GM23338 (cell line): ENCODE results near the gene TSACC. TPM values are rescaled to one million over a fixed set of nuclear protein-coding genes. Genes with fewer than 3 reads are reported as not detected.
A peak's percentile ranks its signal among the peaks of the same experiment; 100 is the strongest.

Experiments
- ATAC-seq: fragments of 200-7000 bp; cut with Tn5 transposase; 3 replicates; pipeline ENCODE4 v1.9.1; 2020
- DNase-seq: peaks from one replicate; pipeline ENCODE4 v3.0.0-alpha.2; 2015; ENCODE audit warnings: low spot score
- H2AFZ ChIP-seq: fragments of 200-600 bp; sonication (generic); 2 replicates; pipeline ENCODE4 v1.8.0; 2016; ENCODE audit warnings: antibody characterized with exemption, mild to moderate bottlenecking, moderate library complexity
- H3F3A ChIP-seq: fragments of 200-600 bp; sonication (generic); replicated peaks from 2 replicates; pipeline ENCODE4 v1.8.0; 2017; ENCODE audit warnings: antibody characterized with exemption, mixed run types, low read depth
- H3K27ac ChIP-seq: fragments of 200-600 bp; sonication (generic); 2 replicates; pipeline ENCODE4 v1.6.1; 2016; ENCODE audit warnings: low read depth
- H3K27me3 ChIP-seq: fragments of 200-600 bp; sonication (generic); 2 replicates; pipeline ENCODE4 v1.8.0; 2016; ENCODE audit warnings: mild to moderate bottlenecking, mixed run types, moderate library complexity; ENCODE audit not compliant: insufficient read depth
- H3K36me3 ChIP-seq: fragments of 200-600 bp; sonication (generic); 2 replicates; pipeline ENCODE4 v1.8.0; 2016; ENCODE audit warnings: mild to moderate bottlenecking; ENCODE audit not compliant: insufficient read depth
- H3K4me1 ChIP-seq: fragments of 200-600 bp; sonication (generic); 2 replicates; pipeline ENCODE4 v1.8.0; 2016; ENCODE audit warnings: mild to moderate bottlenecking, moderate library complexity; ENCODE audit not compliant: insufficient read depth
- H3K4me2 ChIP-seq: fragments of 200-600 bp; sonication (generic); 2 replicates; pipeline ENCODE4 v1.7.1; 2017; ENCODE audit warnings: mixed run types
- H3K4me3 ChIP-seq: fragments of 200-600 bp; sonication (generic); 2 replicates; pipeline ENCODE4 v1.6.1; 2016; ENCODE audit warnings: mixed run types
- H3K79me2 ChIP-seq: fragments of 200-600 bp; sonication (generic); replicated peaks from 2 replicates; pipeline ENCODE4 v1.8.0; 2017; ENCODE audit warnings: mild to moderate bottlenecking; ENCODE audit not compliant: insufficient read depth
- H3K9me2 ChIP-seq: fragments of 200-600 bp; sonication (generic); 2 replicates; pipeline ENCODE4 v1.8.0; 2017; ENCODE audit not compliant: insufficient read depth
- H4K20me1 ChIP-seq: fragments of 200-600 bp; sonication (generic); replicated peaks from 2 replicates; pipeline ENCODE4 v1.8.0; 2017; ENCODE audit warnings: mild to moderate bottlenecking; ENCODE audit not compliant: insufficient read depth
- H3K27ac Mint-ChIP-seq: 2 replicates; pipeline ENCODE4 v1.8.0; 2020; ENCODE audit warnings: inconsistent platforms, mild to moderate bottlenecking, moderate library complexity, mixed read lengths
- H3K27me3 Mint-ChIP-seq: 3 replicates; pipeline ENCODE4 v1.8.0; 2022; ENCODE audit warnings: low read depth, mild to moderate bottlenecking, moderate library complexity, mixed read lengths, inconsistent platforms; ENCODE audit not compliant: insufficient read depth, poor library complexity
- H3K36me3 Mint-ChIP-seq: 3 replicates; pipeline ENCODE4 v1.8.0; 2021; ENCODE audit warnings: low read depth, mild to moderate bottlenecking, inconsistent platforms, moderate library complexity, mixed read lengths
- H3K4me1 Mint-ChIP-seq: 3 replicates; pipeline ENCODE4 v1.8.0; 2020; ENCODE audit warnings: mild to moderate bottlenecking, inconsistent platforms, mixed read lengths
- H3K4me3 Mint-ChIP-seq: 3 replicates; pipeline ENCODE4 v1.8.0; 2021; ENCODE audit warnings: moderate library complexity, mild to moderate bottlenecking, inconsistent platforms, mixed read lengths
- H3K9me3 Mint-ChIP-seq: 3 replicates; pipeline ENCODE4 v1.8.0; 2020; ENCODE audit warnings: moderate library complexity, mild to moderate bottlenecking, inconsistent platforms, mixed read lengths
- CREB1 ChIP-seq: fragments of 250-450 bp; sonication (Bioruptor Pico); IDR thresholded peaks from 2 replicates; pipeline ENCODE4 v1.5.0; 2020; ENCODE audit warnings: low read depth, mild to moderate bottlenecking, moderate library complexity
- ETS1 ChIP-seq: IDR thresholded peaks from 2 replicates; pipeline ENCODE4 v1.6.1; 2016; ENCODE audit warnings: antibody characterized with exemption
- EZH2 ChIP-seq: fragments of 200-600 bp; sonication (generic); IDR thresholded peaks from one replicate; pipeline ENCODE4 v1.8.0; 2017; ENCODE audit warnings: antibody characterized with exemption, mild to moderate bottlenecking, low read depth; ENCODE audit not compliant: unreplicated experiment
- EZH2phosphoT487 ChIP-seq: fragments of 200-600 bp; sonication (generic); IDR thresholded peaks from one replicate; pipeline ENCODE4 v1.8.1; 2018; ENCODE audit warnings: antibody characterized with exemption; ENCODE audit not compliant: unreplicated experiment
- JUNB ChIP-seq: IDR thresholded peaks from one replicate; pipeline ENCODE4 v1.6.1; 2016; ENCODE audit warnings: antibody characterized with exemption; ENCODE audit not compliant: unreplicated experiment
- NANOG ChIP-seq: IDR thresholded peaks from 2 replicates; pipeline ENCODE4 v1.6.1; 2016; ENCODE audit warnings: antibody characterized with exemption, borderline replicate concordance
- POLR2AphosphoS5 ChIP-seq: IDR thresholded peaks from 2 replicates; pipeline ENCODE4 v1.6.1; 2016; ENCODE audit warnings: antibody characterized with exemption, low read depth
- REST ChIP-seq: IDR thresholded peaks from one replicate; pipeline ENCODE4 v1.6.1; 2018; ENCODE audit warnings: antibody characterized with exemption; ENCODE audit not compliant: unreplicated experiment
- STAT1 ChIP-seq: IDR thresholded peaks from one replicate; pipeline ENCODE4 v1.6.1; 2016; ENCODE audit warnings: antibody characterized with exemption; ENCODE audit not compliant: unreplicated experiment
- ZNF114 ChIP-seq: fragments of 250-450 bp; sonication (Bioruptor Pico); IDR thresholded peaks from 2 replicates; pipeline ENCODE4 v1.5.0; 2020; ENCODE audit warnings: mild to moderate bottlenecking, moderate library complexity
- ZNF331 ChIP-seq: fragments of 250-450 bp; sonication (Bioruptor Pico); IDR thresholded peaks from 2 replicates; pipeline ENCODE4 v1.5.0; 2020; ENCODE audit warnings: low read depth, mild to moderate bottlenecking, moderate library complexity
- polyA plus RNA-seq: library from polyadenylated mRNA; unstranded; fragments of >200 nt; fragmentation: Nextera tagmentation; extraction: Ambion mirVana; gene quantifications from 2 replicates; pipeline ENCODE4 v1.2.1, GENCODE V29; 2016
- total RNA-seq: library from RNA; depleted of rRNA; stranded (reverse); fragments of >200 nt; shearing (Covaris generic); gene quantifications from 2 replicates; pipeline ENCODE4 v1.2.3, GENCODE V29; 2014
- TF ChIP-seq, protein P1 (sequence below): fragments of 250-450 bp; sonication (Bioruptor Pico); IDR thresholded peaks from 2 replicates; pipeline ENCODE4 v1.5.0; 2020; ENCODE audit warnings: mild to moderate bottlenecking, moderate library complexity
- TF ChIP-seq, protein P2 (sequence below), 2 experiments: fragments of 200-600 bp in 1 of 2; sonication (generic) in 1 of 2; conservative IDR thresholded peaks; 2 replicates each; pipeline versions ENCODE4 v1.5.1 to v1.6.1; 2016 to 2017; ENCODE audit warnings: antibody characterized with exemption in 2 of 2, low read depth in 2 of 2, mild to moderate bottlenecking in 2 of 2, moderate library complexity in 1 of 2

TSACC gene
- total and polyA plus RNA-seq, 2 experiments from 2014 or later: 2.5 to 9.8 TPM

DNA sequence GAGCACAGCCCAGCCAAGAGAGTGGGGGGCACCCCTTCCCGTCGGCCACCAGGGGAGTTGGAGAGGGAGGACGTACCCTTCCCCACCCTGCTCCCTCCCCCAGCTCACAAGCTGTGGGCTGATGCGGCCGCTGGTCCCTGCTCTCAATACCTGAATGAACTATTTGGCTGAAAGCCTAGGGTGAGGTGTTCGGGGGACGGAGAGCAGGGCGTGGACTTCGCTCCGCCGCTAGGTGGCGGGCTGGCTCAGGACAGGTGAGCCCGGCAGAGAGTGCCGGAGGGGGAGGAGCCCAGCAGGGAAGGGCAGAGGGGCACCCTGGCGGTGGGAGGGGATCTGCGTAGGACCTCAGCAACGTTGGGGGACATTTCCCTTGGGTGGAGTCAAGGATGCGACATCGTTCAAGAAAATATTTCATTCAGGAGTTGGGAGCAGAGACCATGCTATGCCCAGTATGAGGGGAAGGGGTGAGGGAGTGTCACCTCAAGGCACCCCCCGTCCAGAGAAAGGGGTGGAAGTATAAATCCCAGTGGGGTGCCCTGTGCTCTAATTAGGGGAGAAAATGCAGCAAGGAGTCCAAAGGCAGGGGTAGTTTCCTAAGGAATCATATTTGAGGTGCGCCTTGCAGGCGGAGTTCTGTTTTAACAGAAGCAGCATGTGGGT lies 18.7 kb downstream of the TSACC start:
- Histone ChIP-seq H3K4me3 (peak overlapping the region; percentile 62), H2AFZ (peak overlapping the region; percentile 100)
- H3K27me3 Mint-ChIP-seq: no peaks in the 10 kb centered on the region

More for the DNA sequence above, 18.7 kb downstream of the TSACC start:
- ATAC-seq (peak; percentile 96), DNase-seq (peak; percentile 97)
- Histone ChIP-seq H3K36me3 (no peaks in the 10 kb centered on the region), H4K20me1 (no peaks in the 10 kb centered on the region), H3K27ac (0 out of 2 replicates have a peak overlapping the region, but pooled peaks have one; percentile 22), H3K79me2 (no peaks in the 10 kb centered on the region), H3K4me2 (peak overlapping the region; percentile 88), H3K9me2 (no peaks in the 10 kb centered on the region), H3F3A (0 out of 2 replicates have a peak, but pooled peaks cover 4% of the 10 kb centered on the region), H3K4me1 (0 out of 2 replicates have a peak, but pooled peaks cover 4% of the 10 kb centered on the region), H3K27me3 (no peaks in the 10 kb centered on the region)
- Mint-ChIP-seq H3K4me3 (peak overlapping the region; percentile 69), H3K4me1 (peaks cover 14% of the 10 kb centered on the region), H3K9me3 (0 out of 3 replicates have a peak, but pooled peaks cover 3% of the 10 kb centered on the region), H3K27ac (no peak overlapping the region), H3K36me3 (no peaks in the 10 kb centered on the region)
- peak; percentile 25; the same call in 1 of the 2 replicates for TF ChIP-seq ETS1
- no peak for TF ChIP-seq REST
- no peak for TF ChIP-seq EZH2phosphoT487
- TF ChIP-seq POLR2AphosphoS5: 0 out of 2 replicates have a peak, but pooled peaks have one; percentile 19
- peak; percentile 37; the same call in 1 of the 2 replicates for TF ChIP-seq CREB1 (CRISPR knock-in tag)
- TF ChIP-seq EZH2: no peak
- TF ChIP-seq, protein P1, sequence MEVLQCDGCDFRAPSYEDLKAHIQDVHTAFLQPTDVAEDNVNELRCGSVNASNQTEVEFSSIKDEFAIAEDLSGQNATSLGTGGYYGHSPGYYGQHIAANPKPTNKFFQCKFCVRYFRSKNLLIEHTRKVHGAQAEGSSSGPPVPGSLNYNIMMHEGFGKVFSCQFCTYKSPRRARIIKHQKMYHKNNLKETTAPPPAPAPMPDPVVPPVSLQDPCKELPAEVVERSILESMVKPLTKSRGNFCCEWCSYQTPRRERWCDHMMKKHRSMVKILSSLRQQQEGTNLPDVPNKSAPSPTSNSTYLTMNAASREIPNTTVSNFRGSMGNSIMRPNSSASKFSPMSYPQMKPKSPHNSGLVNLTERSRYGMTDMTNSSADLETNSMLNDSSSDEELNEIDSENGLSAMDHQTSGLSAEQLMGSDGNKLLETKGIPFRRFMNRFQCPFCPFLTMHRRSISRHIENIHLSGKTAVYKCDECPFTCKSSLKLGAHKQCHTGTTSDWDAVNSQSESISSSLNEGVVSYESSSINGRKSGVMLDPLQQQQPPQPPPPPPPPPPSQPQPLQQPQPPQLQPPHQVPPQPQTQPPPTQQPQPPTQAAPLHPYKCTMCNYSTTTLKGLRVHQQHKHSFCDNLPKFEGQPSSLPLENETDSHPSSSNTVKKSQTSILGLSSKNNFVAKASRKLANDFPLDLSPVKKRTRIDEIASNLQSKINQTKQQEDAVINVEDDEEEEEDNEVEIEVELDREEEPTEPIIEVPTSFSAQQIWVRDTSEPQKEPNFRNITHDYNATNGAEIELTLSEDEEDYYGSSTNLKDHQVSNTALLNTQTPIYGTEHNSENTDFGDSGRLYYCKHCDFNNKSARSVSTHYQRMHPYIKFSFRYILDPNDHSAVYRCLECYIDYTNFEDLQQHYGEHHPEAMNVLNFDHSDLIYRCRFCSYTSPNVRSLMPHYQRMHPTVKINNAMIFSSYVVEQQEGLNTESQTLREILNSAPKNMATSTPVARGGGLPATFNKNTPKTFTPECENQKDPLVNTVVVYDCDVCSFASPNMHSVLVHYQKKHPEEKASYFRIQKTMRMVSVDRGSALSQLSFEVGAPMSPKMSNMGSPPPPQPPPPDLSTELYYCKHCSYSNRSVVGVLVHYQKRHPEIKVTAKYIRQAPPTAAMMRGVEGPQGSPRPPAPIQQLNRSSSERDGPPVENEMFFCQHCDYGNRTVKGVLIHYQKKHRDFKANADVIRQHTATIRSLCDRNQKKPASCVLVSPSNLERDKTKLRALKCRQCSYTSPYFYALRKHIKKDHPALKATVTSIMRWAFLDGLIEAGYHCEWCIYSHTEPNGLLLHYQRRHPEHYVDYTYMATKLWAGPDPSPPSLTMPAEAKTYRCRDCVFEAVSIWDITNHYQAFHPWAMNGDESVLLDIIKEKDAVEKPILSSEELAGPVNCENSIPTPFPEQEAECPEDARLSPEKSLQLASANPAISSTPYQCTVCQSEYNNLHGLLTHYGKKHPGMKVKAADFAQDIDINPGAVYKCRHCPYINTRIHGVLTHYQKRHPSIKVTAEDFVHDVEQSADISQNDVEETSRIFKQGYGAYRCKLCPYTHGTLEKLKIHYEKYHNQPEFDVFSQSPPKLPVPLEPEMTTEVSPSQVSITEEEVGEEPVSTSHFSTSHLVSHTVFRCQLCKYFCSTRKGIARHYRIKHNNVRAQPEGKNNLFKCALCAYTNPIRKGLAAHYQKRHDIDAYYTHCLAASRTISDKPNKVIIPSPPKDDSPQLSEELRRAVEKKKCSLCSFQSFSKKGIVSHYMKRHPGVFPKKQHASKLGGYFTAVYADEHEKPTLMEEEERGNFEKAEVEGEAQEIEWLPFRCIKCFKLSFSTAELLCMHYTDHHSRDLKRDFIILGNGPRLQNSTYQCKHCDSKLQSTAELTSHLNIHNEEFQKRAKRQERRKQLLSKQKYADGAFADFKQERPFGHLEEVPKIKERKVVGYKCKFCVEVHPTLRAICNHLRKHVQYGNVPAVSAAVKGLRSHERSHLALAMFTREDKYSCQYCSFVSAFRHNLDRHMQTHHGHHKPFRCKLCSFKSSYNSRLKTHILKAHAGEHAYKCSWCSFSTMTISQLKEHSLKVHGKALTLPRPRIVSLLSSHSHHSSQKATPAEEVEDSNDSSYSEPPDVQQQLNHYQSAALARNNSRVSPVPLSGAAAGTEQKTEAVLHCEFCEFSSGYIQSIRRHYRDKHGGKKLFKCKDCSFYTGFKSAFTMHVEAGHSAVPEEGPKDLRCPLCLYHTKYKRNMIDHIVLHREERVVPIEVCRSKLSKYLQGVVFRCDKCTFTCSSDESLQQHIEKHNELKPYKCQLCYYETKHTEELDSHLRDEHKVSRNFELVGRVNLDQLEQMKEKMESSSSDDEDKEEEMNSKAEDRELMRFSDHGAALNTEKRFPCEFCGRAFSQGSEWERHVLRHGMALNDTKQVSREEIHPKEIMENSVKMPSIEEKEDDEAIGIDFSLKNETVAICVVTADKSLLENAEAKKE (CRISPR knock-in tag): no peak
- TF ChIP-seq NANOG: no peak
- no peak for TF ChIP-seq STAT1
- TF ChIP-seq ZNF331 (CRISPR knock-in tag): no peak
- no peak for TF ChIP-seq JUNB
- TF ChIP-seq ZNF114 (CRISPR knock-in tag): no peak
- TF ChIP-seq, protein P2, sequence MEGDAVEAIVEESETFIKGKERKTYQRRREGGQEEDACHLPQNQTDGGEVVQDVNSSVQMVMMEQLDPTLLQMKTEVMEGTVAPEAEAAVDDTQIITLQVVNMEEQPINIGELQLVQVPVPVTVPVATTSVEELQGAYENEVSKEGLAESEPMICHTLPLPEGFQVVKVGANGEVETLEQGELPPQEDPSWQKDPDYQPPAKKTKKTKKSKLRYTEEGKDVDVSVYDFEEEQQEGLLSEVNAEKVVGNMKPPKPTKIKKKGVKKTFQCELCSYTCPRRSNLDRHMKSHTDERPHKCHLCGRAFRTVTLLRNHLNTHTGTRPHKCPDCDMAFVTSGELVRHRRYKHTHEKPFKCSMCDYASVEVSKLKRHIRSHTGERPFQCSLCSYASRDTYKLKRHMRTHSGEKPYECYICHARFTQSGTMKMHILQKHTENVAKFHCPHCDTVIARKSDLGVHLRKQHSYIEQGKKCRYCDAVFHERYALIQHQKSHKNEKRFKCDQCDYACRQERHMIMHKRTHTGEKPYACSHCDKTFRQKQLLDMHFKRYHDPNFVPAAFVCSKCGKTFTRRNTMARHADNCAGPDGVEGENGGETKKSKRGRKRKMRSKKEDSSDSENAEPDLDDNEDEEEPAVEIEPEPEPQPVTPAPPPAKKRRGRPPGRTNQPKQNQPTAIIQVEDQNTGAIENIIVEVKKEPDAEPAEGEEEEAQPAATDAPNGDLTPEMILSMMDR (conservative IDR thresholded peaks at IDR 0.05; ENCODE audit: low read depth in 2 of 2): peak; percentile 96 to 99
